PC-9 (cell line): ENCODE data around the gene GLP2R. TPM values are rescaled to one million over a fixed set of nuclear protein-coding genes. Genes with fewer than 3 reads are reported as not detected.

Experiments
- BruUV-seq: library from RNA; stranded (reverse); fragments of 400-500 nt; replicated peaks from 2 replicates; lab custom pipeline; 2021; lab: Mats Ljungman, UMichigan
- CTCF ChIA-PET: fragments of 300-600 bp; sonication (Branson Sonifier 250); formaldehyde crosslinking; loops from one replicate; lab custom pipeline; 2022; ENCODE audit warnings: antibody characterized with exemption; lab: Charles Lee
- POLR2A ChIA-PET: fragments of 300-600 bp; sonication (Branson Sonifier 250); formaldehyde crosslinking; loops from one replicate; lab custom pipeline; 2022; ENCODE audit warnings: antibody characterized with exemption; ENCODE audit not compliant: unreplicated experiment; lab: Charles Lee
- DNase-seq, 2 experiments: peaks; one replicate each; pipeline versions ENCODE4 v3.0.0 to v3.0.0-alpha.2; 2015 to 2022; ENCODE audit warnings: mixed read lengths in 1 of 2
- H2AFZ ChIP-seq: fragments of 200-600 bp; sonication (generic); 2 replicates; pipeline ENCODE4 v1.8.1; 2017; ENCODE audit warnings: antibody characterized with exemption
- H3F3A ChIP-seq: fragments of 200-600 bp; sonication (generic); 2 replicates; pipeline ENCODE4 v1.8.1; 2017; ENCODE audit warnings: antibody characterized with exemption, mild to moderate bottlenecking, low read depth; ENCODE audit not compliant: insufficient read depth
- H3K27ac ChIP-seq: fragments of 200-600 bp; sonication (generic); 2 replicates; pipeline ENCODE4 v1.6.1; 2016; ENCODE audit warnings: mixed run types
- H3K27me3 ChIP-seq: fragments of 200-600 bp; sonication (generic); 2 replicates; pipeline ENCODE4 v1.6.1; 2016; ENCODE audit warnings: low read depth, mixed run types; ENCODE audit not compliant: insufficient read depth
- H3K36me3 ChIP-seq: fragments of 200-600 bp; sonication (generic); 2 replicates; pipeline ENCODE4 v1.6.1; 2016; ENCODE audit warnings: low read depth, mixed run types
- H3K4me1 ChIP-seq: fragments of 200-600 bp; sonication (generic); replicated peaks from 2 replicates; pipeline ENCODE4 v1.6.1; 2016; ENCODE audit warnings: mixed run types; ENCODE audit not compliant: insufficient read depth
- H3K4me2 ChIP-seq: fragments of 200-600 bp; sonication (generic); 2 replicates; pipeline ENCODE4 v1.6.1; 2017; ENCODE audit warnings: mixed run types
- H3K4me3 ChIP-seq: fragments of 200-600 bp; sonication (generic); 2 replicates; pipeline ENCODE4 v1.6.1; 2016; ENCODE audit warnings: mixed run types
- H3K79me2 ChIP-seq: fragments of 200-600 bp; sonication (generic); 2 replicates; pipeline ENCODE4 v1.6.1; 2017; ENCODE audit warnings: low read depth, mixed run types
- H3K9me2 ChIP-seq: fragments of 200-600 bp; sonication (generic); 2 replicates; pipeline ENCODE4 v1.8.1; 2017; ENCODE audit warnings: mild to moderate bottlenecking; ENCODE audit not compliant: insufficient read depth
- H3K9me3 ChIP-seq: fragments of 200-600 bp; sonication (generic); 2 replicates; pipeline ENCODE4 v1.8.1; 2016; ENCODE audit warnings: low read depth; ENCODE audit not compliant: insufficient read depth
- H4K20me1 ChIP-seq: fragments of 200-600 bp; sonication (generic); 2 replicates; pipeline ENCODE4 v1.8.1; 2017; ENCODE audit not compliant: insufficient read depth
- EZH2 ChIP-seq: fragments of 200-600 bp; sonication (generic); IDR thresholded peaks from 2 replicates; pipeline ENCODE4 v1.8.0; 2017; ENCODE audit warnings: antibody characterized with exemption, low read depth
- intact Hi-C: fragments of 100-400 bp; cut with micrococcal nuclease; formaldehyde crosslinking; loops from one replicate; pipeline ENCODE4 v1.10.0; 2022; ENCODE audit not compliant: unreplicated experiment
- total RNA-seq: library from RNA; stranded (reverse); gene quantifications from 2 replicates; pipeline ENCODE4 v1.2.3, GENCODE V29; 2021
- TF ChIP-seq, protein P1 (sequence below): fragments of 200-600 bp; sonication (generic); conservative IDR thresholded peaks from 2 replicates; pipeline ENCODE4 v1.6.1; 2017; ENCODE audit warnings: mixed run types, antibody characterized with exemption, mild to moderate bottlenecking, moderate library complexity

The GLP2R gene
- total RNA-seq, 1 experiment from 2014 or later: 3.2 TPM

DNA sequence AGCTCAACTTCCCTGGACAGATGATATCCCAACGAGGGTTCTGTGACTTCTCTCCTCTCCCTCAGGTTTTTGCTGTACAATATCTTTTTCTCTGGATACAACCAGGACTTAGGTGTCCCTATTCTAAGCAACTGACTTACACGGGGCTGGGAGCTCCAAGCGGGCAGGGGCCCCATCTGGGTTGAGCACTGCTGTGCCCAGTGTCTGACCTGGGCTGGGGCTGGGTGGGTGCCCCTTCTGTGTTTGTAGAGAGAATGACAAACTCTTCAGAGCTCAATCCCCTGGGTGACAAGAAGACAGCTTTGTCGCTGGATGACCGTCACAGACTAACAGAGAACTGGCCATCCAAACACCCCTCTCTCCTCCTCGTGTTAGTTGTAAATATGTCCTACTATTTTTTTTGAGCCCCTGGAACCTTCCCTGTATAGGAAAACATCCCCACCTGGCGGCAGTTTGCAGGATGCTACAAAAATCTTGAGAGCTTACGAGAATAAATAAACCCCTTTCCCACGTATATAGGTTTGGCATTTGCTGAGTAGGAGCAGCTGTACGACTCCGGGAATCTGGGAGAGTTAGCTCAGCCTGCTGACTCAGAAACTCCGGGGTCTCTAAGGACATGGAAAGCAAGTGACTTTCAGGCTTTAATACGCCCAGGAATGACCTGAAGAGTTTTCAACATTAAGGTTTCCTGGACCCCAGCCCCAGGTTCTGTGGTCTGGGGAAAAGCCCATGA lies 103.0 kb downstream of the GLP2R start:
- Histone ChIP-seq H3F3A (no peaks in the 10 kb centered on the region), H3K4me3 (no peak overlapping the region), H3K36me3 (no peaks in the 10 kb centered on the region), H3K9me3 (no peaks in the 10 kb centered on the region), H3K9me2 (no peaks in the 10 kb centered on the region), H2AFZ (no peak overlapping the region), H4K20me1 (no peaks in the 10 kb centered on the region), H3K4me2 (peak overlapping the region; percentile 56), H3K27ac (no peak overlapping the region), H3K4me1 (0 out of 2 replicates have a peak, but pooled peaks cover 3% of the 10 kb centered on the region), H3K27me3 (peaks cover 30% of the 10 kb centered on the region), H3K79me2 (no peaks in the 10 kb centered on the region)
- DNase-seq: peak; percentile 61 to 74
- TF ChIP-seq, protein P1, sequence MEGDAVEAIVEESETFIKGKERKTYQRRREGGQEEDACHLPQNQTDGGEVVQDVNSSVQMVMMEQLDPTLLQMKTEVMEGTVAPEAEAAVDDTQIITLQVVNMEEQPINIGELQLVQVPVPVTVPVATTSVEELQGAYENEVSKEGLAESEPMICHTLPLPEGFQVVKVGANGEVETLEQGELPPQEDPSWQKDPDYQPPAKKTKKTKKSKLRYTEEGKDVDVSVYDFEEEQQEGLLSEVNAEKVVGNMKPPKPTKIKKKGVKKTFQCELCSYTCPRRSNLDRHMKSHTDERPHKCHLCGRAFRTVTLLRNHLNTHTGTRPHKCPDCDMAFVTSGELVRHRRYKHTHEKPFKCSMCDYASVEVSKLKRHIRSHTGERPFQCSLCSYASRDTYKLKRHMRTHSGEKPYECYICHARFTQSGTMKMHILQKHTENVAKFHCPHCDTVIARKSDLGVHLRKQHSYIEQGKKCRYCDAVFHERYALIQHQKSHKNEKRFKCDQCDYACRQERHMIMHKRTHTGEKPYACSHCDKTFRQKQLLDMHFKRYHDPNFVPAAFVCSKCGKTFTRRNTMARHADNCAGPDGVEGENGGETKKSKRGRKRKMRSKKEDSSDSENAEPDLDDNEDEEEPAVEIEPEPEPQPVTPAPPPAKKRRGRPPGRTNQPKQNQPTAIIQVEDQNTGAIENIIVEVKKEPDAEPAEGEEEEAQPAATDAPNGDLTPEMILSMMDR: peak; percentile 74
- no peak for TF ChIP-seq EZH2
- BruUV-seq: no TSS peak
- intact Hi-C loops: loop anchor here (1.0 to 10.0 kb wide), 5 partner anchors 126 to 351 kb away; partner anchors contain the start of gene USP43
- ChIA-PET CTCF (interaction anchor here (0.6 to 1.2 kb wide), 11 partner anchors 20 to 353 kb away, joined by 3 to 9 read pairs (median 4); partner anchors contain the start of genes CFAP52 and RCVRN), POLR2A (interaction anchor here (0.6 to 0.7 kb wide), 3 partner anchors 16 to 1545 kb away, joined by 3 to 7 read pairs (median 6); no protein-coding TSS in a partner anchor)

DNA sequence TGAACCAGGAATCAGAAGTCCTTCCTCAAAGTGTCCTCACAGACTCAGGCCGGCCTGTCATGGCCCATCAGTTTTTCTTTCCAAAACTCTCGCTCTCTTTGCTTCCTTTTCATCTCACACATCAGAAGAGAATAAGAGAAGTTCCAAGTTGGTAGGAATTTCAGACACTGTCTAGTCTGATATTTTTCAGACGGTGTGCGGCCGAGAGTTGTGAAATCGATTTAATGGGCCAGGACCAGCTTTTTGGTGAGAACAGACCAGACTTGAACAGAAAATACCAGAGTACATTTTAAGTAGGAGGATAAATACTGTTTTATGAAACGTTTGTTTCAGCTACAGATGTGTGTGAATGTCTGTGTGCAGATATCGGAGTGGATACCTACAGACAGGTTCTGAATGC lies 104.1 kb downstream of the GLP2R start:
- peaks cover 32% of the 10 kb centered on the region for H3K27me3 ChIP-seq
- no TSS peak for BruUV-seq
- no peaks in the 10 kb centered on the region for H4K20me1 ChIP-seq
- H3K4me1 ChIP-seq: no peaks in the 10 kb centered on the region
- no peaks in the 10 kb centered on the region for H3K79me2 ChIP-seq
- no peaks in the 10 kb centered on the region for H3K9me2 ChIP-seq
- no peak overlapping the region for H3K4me2 ChIP-seq
- no peak for TF ChIP-seq EZH2
- TF ChIP-seq, protein P1: no peak
- H3K9me3 ChIP-seq: no peaks in the 10 kb centered on the region
- H3K36me3 ChIP-seq: no peaks in the 10 kb centered on the region
- no peak for DNase-seq
- no peak overlapping the region for H3K4me3 ChIP-seq
- no peaks in the 10 kb centered on the region for H3F3A ChIP-seq
- POLR2A ChIA-PET: no interaction called here
- CTCF ChIA-PET: interaction anchor here (1.2 kb wide), 1 partner anchor 40 kb away, joined by 3 read pairs; no protein-coding TSS in a partner anchor
- no peak overlapping the region for H2AFZ ChIP-seq
- H3K27ac ChIP-seq: no peak overlapping the region
- intact Hi-C loops: loop anchor here (1.0 to 10.0 kb wide), 3 partner anchors 128 to 285 kb away; partner anchors contain the start of gene USP43

DNA sequence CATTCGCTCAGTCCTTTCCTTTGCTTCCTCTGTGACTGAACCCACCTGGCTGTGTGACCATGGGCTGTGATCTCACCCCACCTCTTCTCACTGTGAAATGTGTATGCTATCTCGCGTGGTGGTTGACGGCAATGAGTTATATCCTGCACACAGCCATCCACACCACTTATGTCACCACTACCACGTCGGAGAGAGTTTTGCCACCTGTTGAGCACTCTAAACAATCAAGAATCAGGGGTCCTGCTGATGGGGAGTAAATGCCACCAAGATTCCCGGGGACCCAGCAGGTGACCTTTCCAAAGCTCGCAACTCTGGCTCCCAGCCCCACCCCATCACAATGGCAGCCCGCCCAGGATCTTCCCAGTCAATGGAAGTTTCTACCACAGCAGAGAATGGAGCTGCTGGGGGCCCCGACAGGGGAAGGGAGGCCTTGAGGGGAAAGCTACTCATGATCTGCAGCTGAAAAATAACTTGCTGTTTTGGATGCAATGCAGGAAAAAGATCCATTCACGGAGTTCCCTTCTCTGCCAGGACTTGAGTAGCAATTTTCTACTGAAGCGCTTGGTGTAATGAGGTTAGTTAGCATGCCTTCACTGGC lies 105.5 kb downstream of the GLP2R start:
- Histone ChIP-seq H3K9me2 (no peaks in the 10 kb centered on the region), H3K4me2 (no peak overlapping the region), H3K4me1 (no peaks in the 10 kb centered on the region), H4K20me1 (no peaks in the 10 kb centered on the region), H3K4me3 (no peak overlapping the region), H3K36me3 (no peaks in the 10 kb centered on the region), H3K27me3 (peaks cover 42% of the 10 kb centered on the region), H3K27ac (no peak overlapping the region), H3K9me3 (no peaks in the 10 kb centered on the region), H3K79me2 (no peaks in the 10 kb centered on the region), H3F3A (no peaks in the 10 kb centered on the region), H2AFZ (no peak overlapping the region)
- BruUV-seq: no TSS peak
- ChIA-PET POLR2A (no interaction called here), CTCF (interaction anchor here (0.7 to 1.2 kb wide), 3 partner anchors 42 to 832 kb away, joined by 3 read pairs; no protein-coding TSS in a partner anchor)
- intact Hi-C loops: no loop called here
- no peak for DNase-seq
- no peak for TF ChIP-seq EZH2
- TF ChIP-seq, protein P1: no peak
